H1 (cell line): Measurements from ENCODE around the gene KMT2E. TPM values are rescaled to one million over a fixed set of nuclear protein-coding genes. Genes with fewer than 3 reads are reported as not detected.

Experiments
- CTCF ChIA-PET: fragments of 300-600 bp; sonication (Branson Sonifier 250); formaldehyde crosslinking; loops from one replicate; lab custom pipeline; 2021; ENCODE audit not compliant: partially characterized antibody; lab: Charles Lee
- POLR2A ChIA-PET: fragments of 300-600 bp; sonication (Branson Sonifier 250); formaldehyde crosslinking; loops from one replicate; lab custom pipeline; 2021; ENCODE audit warnings: inconsistent platforms; ENCODE audit not compliant: partially characterized antibody; lab: Charles Lee
- DNase-seq, 2 experiments: peaks; one replicate each; pipeline versions ENCODE4 v3.0.0 to v3.0.0-alpha.2; 2010 to 2022; ENCODE audit warnings: low spot score in 2 of 2, low read depth in 1 of 2, mixed read lengths in 1 of 2
- FAIRE-seq: peaks from 2 replicates; lab custom pipeline; 2011; peaks lifted over from hg19 to GRCh38; lab: Jason Lieb, UNC
- H2AFZ ChIP-seq: 2 replicates; pipeline ENCODE4 v1.8.1; 2012; ENCODE audit warnings: low read length, inconsistent platforms
- H2AK5ac ChIP-seq: 2 replicates; pipeline ENCODE4 v1.6.1; 2013; ENCODE audit warnings: low read depth, low read length
- H2BK120ac ChIP-seq: replicated peaks from 2 replicates; pipeline ENCODE3; 2013; ENCODE audit warnings: low read depth, low read length, inconsistent platforms
- H2BK12ac ChIP-seq: 2 replicates; pipeline ENCODE4 v1.6.1; 2013; ENCODE audit warnings: low read depth, low read length
- H2BK15ac ChIP-seq: 2 replicates; pipeline ENCODE4 v1.6.1; 2013; ENCODE audit warnings: low read length
- H2BK20ac ChIP-seq: 2 replicates; pipeline ENCODE4 v1.6.1; 2013; ENCODE audit warnings: low read length
- H2BK5ac ChIP-seq: 2 replicates; pipeline ENCODE4 v1.6.1; 2013; ENCODE audit warnings: low read depth, low read length
- H3K14ac ChIP-seq: 2 replicates; pipeline ENCODE4 v1.6.1; 2013; ENCODE audit warnings: inconsistent platforms; ENCODE audit not compliant: insufficient read length
- H3K18ac ChIP-seq: 2 replicates; pipeline ENCODE4 v1.6.1; 2013; ENCODE audit warnings: low read length; ENCODE audit errors: extremely low read depth
- H3K23ac ChIP-seq: 2 replicates; pipeline ENCODE4 v1.6.1; 2013; ENCODE audit warnings: inconsistent platforms; ENCODE audit not compliant: insufficient read length
- H3K23me2 ChIP-seq: 2 replicates; pipeline ENCODE4 v1.6.1; 2013; ENCODE audit warnings: low read depth, low read length
- H3K27ac ChIP-seq: 2 replicates; pipeline ENCODE4 v1.6.1; 2011; ENCODE audit warnings: low read depth, low read length, inconsistent platforms
- H3K27me3 ChIP-seq, 4 experiments: replicated peaks in 1 of 4; 1 replicate in 1 of 4; 2 replicates in 3 of 4; pipeline versions ENCODE4 v1.6.1 to v1.8.1; 2011 to 2013; ENCODE audit warnings: low read length in 3 of 4, mild to moderate bottlenecking in 3 of 4, inconsistent platforms in 2 of 4, mixed read lengths in 2 of 4, moderate library complexity in 1 of 4; ENCODE audit not compliant: control insufficient read depth in 3 of 4, insufficient read depth in 3 of 4; ENCODE audit errors: extremely low read depth in 1 of 4
- H3K36me3 ChIP-seq, 4 experiments: 2 replicates each; pipeline versions ENCODE4 v1.6.1 to v1.8.1; 2011 to 2013; ENCODE audit warnings: mild to moderate bottlenecking in 4 of 4, low read length in 3 of 4, moderate library complexity in 2 of 4, control low read depth in 1 of 4, inconsistent platforms in 1 of 4; ENCODE audit not compliant: insufficient read depth in 4 of 4, control insufficient read depth in 2 of 4
- H3K4ac ChIP-seq: replicated peaks from 2 replicates; pipeline ENCODE3; 2013; ENCODE audit warnings: low read length, low read depth, mixed read lengths, inconsistent platforms; ENCODE audit not compliant: insufficient read length
- H3K4me1 ChIP-seq, 4 experiments: replicated peaks in 1 of 4; 1 replicate in 1 of 4; 2 replicates in 3 of 4; pipeline versions ENCODE4 v1.6.1 to v1.8.1; 2011 to 2013; ENCODE audit warnings: low read length in 3 of 4, inconsistent platforms in 2 of 4, mixed read lengths in 1 of 4; ENCODE audit not compliant: insufficient read depth in 4 of 4, control insufficient read depth in 3 of 4
- H3K4me2 ChIP-seq, 2 experiments: 2 replicates each; pipeline versions ENCODE4 v1.6.1 to v1.8.1; 2011 to 2013; ENCODE audit warnings: low read depth in 2 of 2, low read length in 2 of 2, control low read depth in 1 of 2, inconsistent platforms in 1 of 2, mild to moderate bottlenecking in 1 of 2; ENCODE audit not compliant: insufficient read depth in 1 of 2
- H3K4me3 ChIP-seq, 4 experiments: fragments of 200-600, 300-600 bp in 1 of 4; sonication (generic), shearing (Covaris generic), sonication (Bioruptor Twin) in 1 of 4; 2 replicates each; pipeline versions ENCODE4 v1.5.1 to v1.8.1; 2011 to 2016; ENCODE audit warnings: low read length in 4 of 4, low read depth in 3 of 4, control low read depth in 2 of 4, inconsistent platforms in 2 of 4, mild to moderate bottlenecking in 2 of 4, mixed read lengths in 1 of 4, moderate library complexity in 1 of 4; ENCODE audit not compliant: insufficient read depth in 2 of 4; ENCODE audit errors: extremely low read depth in 1 of 4
- H3K56ac ChIP-seq: replicated peaks from 2 replicates; pipeline ENCODE3; 2013; ENCODE audit warnings: low read depth, mild to moderate bottlenecking, mixed read lengths, low read length, inconsistent platforms; ENCODE audit not compliant: insufficient read length
- H3K79me1 ChIP-seq: 2 replicates; pipeline ENCODE4 v1.6.1; 2013; ENCODE audit warnings: low read depth, low read length, control low read depth
- H3K79me2 ChIP-seq, 2 experiments: 2 replicates each; pipeline versions ENCODE4 v1.6.1 to v1.8.1; 2012 to 2013; ENCODE audit warnings: low read length in 2 of 2, mild to moderate bottlenecking in 2 of 2, inconsistent platforms in 1 of 2; ENCODE audit not compliant: insufficient read depth in 2 of 2, control insufficient read depth in 1 of 2
- H3K9ac ChIP-seq, 4 experiments: replicated peaks in 1 of 4; 1 replicate in 1 of 4; 2 replicates in 3 of 4; pipeline versions ENCODE4 v1.6.1 to v1.8.1; 2011 to 2013; ENCODE audit warnings: low read depth in 3 of 4, low read length in 3 of 4, control low read depth in 2 of 4, mild to moderate bottlenecking in 2 of 4, moderate library complexity in 2 of 4, inconsistent platforms in 1 of 4; ENCODE audit errors: extremely low read depth in 1 of 4
- H3K9me3 ChIP-seq, 2 experiments: 2 replicates each; pipeline versions ENCODE4 v1.6.1 to v1.8.1; 2012 to 2013; ENCODE audit warnings: mild to moderate bottlenecking in 2 of 2, moderate library complexity in 2 of 2, control low read depth in 1 of 2, inconsistent platforms in 1 of 2, low read depth in 1 of 2, low read length in 1 of 2, mixed read lengths in 1 of 2; ENCODE audit not compliant: insufficient read depth in 2 of 2
- H4K20me1 ChIP-seq, 2 experiments: replicated peaks in 1 of 2; 2 replicates each; pipeline versions ENCODE3 to v1.8.1; 2011 to 2013; ENCODE audit warnings: inconsistent platforms in 2 of 2, low read length in 2 of 2, mild to moderate bottlenecking in 1 of 2; ENCODE audit not compliant: insufficient read depth in 2 of 2, control insufficient read depth in 1 of 2
- H4K5ac ChIP-seq: 2 replicates; pipeline ENCODE4 v1.6.1; 2013; ENCODE audit warnings: low read length, low read depth, mixed read lengths, inconsistent platforms; ENCODE audit not compliant: insufficient read length
- H4K8ac ChIP-seq: 2 replicates; pipeline ENCODE4 v1.8.0; 2013; ENCODE audit warnings: mild to moderate bottlenecking, moderate library complexity, low read length, inconsistent platforms; ENCODE audit not compliant: insufficient read depth; ENCODE audit errors: extremely low read depth
- H4K91ac ChIP-seq: replicated peaks from 2 replicates; pipeline ENCODE3; 2013; ENCODE audit warnings: low read length, mixed read lengths, inconsistent platforms; ENCODE audit not compliant: insufficient read length
- ASH2L ChIP-seq: fragments of 200-600, 300-600 bp; sonication (generic); IDR thresholded peaks from one replicate; pipeline ENCODE4 v1.7.1; 2017; ENCODE audit warnings: low read length
- CREB1 ChIP-seq: IDR thresholded peaks from 2 replicates; pipeline ENCODE4 v1.6.1; 2012; ENCODE audit warnings: inconsistent platforms
- KDM1A ChIP-seq: fragments of 200-600, 300-600 bp; sonication (generic); IDR thresholded peaks from 2 replicates; pipeline ENCODE4 v1.7.1; 2016; ENCODE audit warnings: mild to moderate bottlenecking, low read length, borderline replicate concordance
- MAX ChIP-seq: IDR thresholded peaks from 2 replicates; pipeline ENCODE4 v1.6.1; 2012; ENCODE audit warnings: inconsistent platforms
- RBBP5 ChIP-seq: IDR thresholded peaks from 2 replicates; pipeline ENCODE4 v1.7.1; 2012; ENCODE audit warnings: low read depth, mild to moderate bottlenecking, inconsistent platforms, low read length, moderate library complexity, borderline replicate concordance
- RXRA ChIP-seq: IDR thresholded peaks from 2 replicates; pipeline ENCODE4 v1.6.1; 2011; ENCODE audit warnings: low read depth, mild to moderate bottlenecking, low read length, moderate library complexity; ENCODE audit not compliant: insufficient read depth
- SIRT6 ChIP-seq: IDR thresholded peaks from one replicate; pipeline ENCODE4 v1.7.1; 2012; ENCODE audit warnings: low read length, inconsistent platforms
- SP2 ChIP-seq: IDR thresholded peaks from 2 replicates; pipeline ENCODE4 v1.6.1; 2012; ENCODE audit warnings: mild to moderate bottlenecking, low read length, inconsistent platforms
- SP4 ChIP-seq: IDR thresholded peaks from 2 replicates; pipeline ENCODE4 v1.6.1; 2012; ENCODE audit warnings: low read length, inconsistent platforms
- TCF12 ChIP-seq: IDR thresholded peaks from 2 replicates; pipeline ENCODE4 v1.6.1; 2011; ENCODE audit warnings: low read depth, mild to moderate bottlenecking, low read length
- USF2 ChIP-seq: IDR thresholded peaks from 2 replicates; pipeline ENCODE4 v1.6.1; 2011; ENCODE audit warnings: low read length, improper control_type of control experiment
- WGBS, 2 experiments: shearing (Covaris generic) in 1 of 2; methylation state at CpG; one replicate each; pipeline versions ENCODE4 v1.1.6 to v1.1.7; 2013 to 2015; ENCODE audit warnings: low lambda C conversion rate in 2 of 2, mixed read lengths in 2 of 2, inconsistent platforms in 1 of 2, low coverage in 1 of 2, missing lambda C conversion rate in 1 of 2; ENCODE audit not compliant: insufficient replicate concordance in 2 of 2, insufficient coverage in 1 of 2, insufficient read length in 1 of 2; ENCODE audit errors: extremely low coverage in 1 of 2, missing lambda C conversion rate in 1 of 2; 5-methylcytosine and 5-hydroxymethylcytosine counted together
- polyA plus RNA-seq, 7 experiments: library from polyadenylated mRNA; depleted of rRNA in 3 of 7; stranded (reverse) in 5 of 7; unstranded in 2 of 7; fragments of >200 nt in 5 of 7; fragments of 200-250 nt in 2 of 7; gene quantifications; 1 replicate in 5 of 7; 2 replicates in 1 of 7; 4 replicates in 1 of 7; pipeline versions ENCODE4 v1.2.1 to v1.2.3, GENCODE V29; 2011 to 2013; ENCODE audit warnings: missing spikeins in 2 of 7, mixed read lengths in 2 of 7
- total RNA-seq: library from RNA; stranded (reverse); fragmentation: NEBNext Ultra II Directional; extraction: Animal tissue kit (Norgen Biotek cat#: 25700); gene quantifications from 2 replicates; pipeline ENCODE4 v1.2.1, GENCODE V29; 2021

KMT2E gene
- total and polyA plus RNA-seq, 2 of the 8 experiments (the other 6 are each of a cell fraction or from before 2014, with no cell fraction given) = 10.9 to 45.0 TPM

- peak overlapping the region; percentile 100 for H3K9ac ChIP-seq
- peak overlapping the region; percentile 98 for H3K18ac ChIP-seq
- H4K20me1 ChIP-seq = peaks cover 6 to 10% of the 10 kb centered on the region in 2 experiments
- H3K9me3 ChIP-seq = no peaks in the 10 kb centered on the region
- peak overlapping the region; percentile 100 for H3K27ac ChIP-seq
- peak overlapping the region; percentile 89 to 99 (median 97) for H3K4me3 ChIP-seq
- H4K91ac ChIP-seq = peak overlapping the region; percentile 100
- peak overlapping the region; percentile 77; the same call in 1 of the 2 replicates for H2AFZ ChIP-seq
- DNase-seq = peak; percentile 65 to 88
- peak overlapping the region; percentile 99 for H2BK12ac ChIP-seq
- peaks cover 5% of the 10 kb centered on the region; the same call in 1 of the 2 replicates for H3K23me2 ChIP-seq
- H3K14ac ChIP-seq = peak overlapping the region; percentile 97
- peak overlapping the region; percentile 99; the same call in 1 of the 2 replicates for H2BK15ac ChIP-seq
- H3K79me2 ChIP-seq = peaks cover 43 to 50% of the 10 kb centered on the region in 2 experiments
- 0% methylated on average over 29 of the region's 39 CpGs; no CpG with 5 or more reads in 1 of the 2 experiments for WGBS, 2 experiments
- peak overlapping the region; percentile 100 for H3K4ac ChIP-seq
- H3K56ac ChIP-seq = peak overlapping the region; percentile 99
- no peak for FAIRE-seq
- H2BK5ac ChIP-seq = peak overlapping the region; percentile 100
- peaks cover 0 to 9% (median 1%) of the 10 kb centered on the region in 4 experiments; a peak in 3 of 7 replicates for H3K4me1 ChIP-seq
- POLR2A ChIA-PET = interaction anchor here (0.7 to 6.7 kb wide), 27 partner anchors 10 to 630 kb away, joined by 3 to 118 read pairs (median 5); no protein-coding TSS in a partner anchor
- peaks cover 0 to 9% (median 0%) of the 10 kb centered on the region in 4 experiments; a peak in 1 of 8 replicates for H3K36me3 ChIP-seq
- H2BK20ac ChIP-seq = 0 out of 2 replicates have a peak overlapping the region, but pooled peaks have one; percentile 87
- CTCF ChIA-PET = interaction anchor here (0.5 to 3.4 kb wide), 7 partner anchors 11 to 533 kb away, joined by 3 to 18 read pairs (median 3); no protein-coding TSS in a partner anchor
- H2BK120ac ChIP-seq = peak overlapping the region; percentile 99
- H3K27me3 ChIP-seq = no peaks in the 10 kb centered on the region
- H3K79me1 ChIP-seq = no peaks in the 10 kb centered on the region
- H3K23ac ChIP-seq = peak overlapping the region; percentile 61
- H4K8ac ChIP-seq = peak overlapping the region; percentile 100
- peak overlapping the region; percentile 100; the same call in 1 of the 2 replicates for H2AK5ac ChIP-seq
- H4K5ac ChIP-seq = peak overlapping the region; percentile 100
- H3K4me2 ChIP-seq = peak overlapping the region; percentile 49 to 81
- TF ChIP-seq ASH2L = no peak
- 0 out of 2 replicates have a peak, but pooled peaks have one; percentile 8 for TF ChIP-seq SP2
- no peak for TF ChIP-seq RBBP5
- no peak for TF ChIP-seq RXRA
- TF ChIP-seq MAX = no peak
- TF ChIP-seq TCF12 = no peak
- TF ChIP-seq CREB1 = peak; percentile 36; the same call in 1 of the 2 replicates
- no peak for TF ChIP-seq SIRT6
- no peak for TF ChIP-seq USF2
- 0 out of 2 replicates have a peak, but pooled peaks have one; percentile 65 for TF ChIP-seq SP4
- TF ChIP-seq KDM1A = no peak
Measured at GRCh38 chr7:105013221-105013815, 687 bp upstream of the KMT2E start.
